T-cell (primary cell): ENCODE measurements around the gene NR1H4. TPM values are rescaled to one million over a fixed set of nuclear protein-coding genes. Genes with fewer than 3 reads are reported as not detected.
"Not testable (repeated sequence)": the region's sequence is repeated elsewhere in the genome, so short reads cannot be mapped to it uniquely, and the experiment has no call there.

Source experiments
- ATAC-seq, 4 experiments: fragments of 200-7000 bp in 3 of 4; fragments of 150-1000 bp in 1 of 4; cut with Tn5 transposase; replicated peaks in 1 of 4; 1 replicate in 3 of 4; 2 replicates in 1 of 4; pipeline ENCODE4 v1.10.0; 2021; ENCODE audit warnings: moderate library complexity in 3 of 4, mild to moderate bottlenecking in 2 of 4, moderate number of reproducible peaks in 1 of 4
- CTCF ChIA-PET, 2 donors: fragments of 300-600 bp; sonication (Branson Sonifier 250); formaldehyde crosslinking; loops; one replicate each; lab custom pipeline; 2022; ENCODE audit warnings: antibody characterized with exemption in 2 of 2; lab: Charles Lee
- POLR2A ChIA-PET, 2 donors: fragments of 300-600 bp; sonication (Branson Sonifier 250); formaldehyde crosslinking; loops; one replicate each; lab custom pipeline; 2022; ENCODE audit warnings: antibody characterized with exemption in 2 of 2; lab: Charles Lee
- DNase-seq, 35 experiments: peaks; one replicate each; pipeline versions ENCODE4 v3.0.0 to v3.0.0-alpha.2; 2013 to 2023
- H3K27ac ChIP-seq: one replicate; pipeline ENCODE4 v1.5.1; 2013; ENCODE audit warnings: low read length
- H3K27me3 ChIP-seq, 2 experiments: replicated peaks in 1 of 2; 1 replicate in 1 of 2; 2 replicates in 1 of 2; pipeline versions ENCODE4 v1.6.1 to v1.7.0; 2013; ENCODE audit warnings: low read length in 1 of 2, mixed read lengths in 1 of 2; ENCODE audit not compliant: control insufficient read depth in 2 of 2, insufficient read depth in 2 of 2; ENCODE audit errors: extremely low read depth in 1 of 2
- H3K36me3 ChIP-seq, 2 donors: 1 replicate in 1 of 2; 2 replicates in 1 of 2; pipeline versions ENCODE4 v1.6.1 to v1.7.0; 2013; ENCODE audit warnings: low read length in 1 of 2; ENCODE audit not compliant: control insufficient read depth in 2 of 2, insufficient read depth in 1 of 2; ENCODE audit errors: extremely low read depth in 1 of 2
- H3K4me1 ChIP-seq, 2 experiments: 1 replicate in 1 of 2; 2 replicates in 1 of 2; pipeline versions ENCODE4 v1.6.1 to v1.7.0; 2013; ENCODE audit warnings: low read length in 2 of 2, mixed read lengths in 1 of 2; ENCODE audit not compliant: insufficient read depth in 2 of 2, control insufficient read depth in 1 of 2; ENCODE audit errors: extremely low read depth in 1 of 2
- H3K4me3 ChIP-seq, 2 donors: 1 replicate in 1 of 2; 2 replicates in 1 of 2; pipeline versions ENCODE4 v1.5.1 to v1.7.0; 2013; ENCODE audit warnings: mild to moderate bottlenecking in 2 of 2, low read length in 1 of 2, moderate library complexity in 1 of 2; ENCODE audit not compliant: control insufficient read depth in 1 of 2; ENCODE audit errors: extremely low read depth in 1 of 2
- H3K9me3 ChIP-seq: 2 replicates; pipeline ENCODE4 v1.7.0; 2013
- H3K27ac Mint-ChIP-seq, 2 donors: one replicate each; pipeline ENCODE4 v1.8.0; 2020 to 2021; ENCODE audit warnings: mild to moderate bottlenecking in 2 of 2, mixed read lengths in 2 of 2
- H3K27me3 Mint-ChIP-seq, 2 donors: one replicate each; pipeline ENCODE4 v1.8.0; 2021 to 2022; ENCODE audit warnings: mixed read lengths in 2 of 2
- H3K36me3 Mint-ChIP-seq: one replicate; pipeline ENCODE4 v1.8.0; 2021; ENCODE audit warnings: mixed read lengths
- H3K4me1 Mint-ChIP-seq, 3 donors: one replicate each; pipeline ENCODE4 v1.8.0; 2020 to 2022; ENCODE audit warnings: mixed read lengths in 3 of 3, mild to moderate bottlenecking in 1 of 3
- H3K4me3 Mint-ChIP-seq, 3 donors: one replicate each; pipeline ENCODE4 v1.8.0; 2020 to 2022; ENCODE audit warnings: mild to moderate bottlenecking in 3 of 3, mixed read lengths in 3 of 3, moderate library complexity in 3 of 3
- H3K9me3 Mint-ChIP-seq, 3 donors: one replicate each; pipeline ENCODE4 v1.8.0; 2020 to 2022; ENCODE audit warnings: mixed read lengths in 3 of 3
- WGBS: methylation state at CpG from one replicate; pipeline ENCODE4 v1.1.5; 2013; ENCODE audit warnings: missing lambda C conversion rate; ENCODE audit not compliant: insufficient coverage; 5-methylcytosine and 5-hydroxymethylcytosine counted together
- total RNA-seq, 35 experiments: library from RNA in 6 of 35; stranded (reverse) in 6 of 35; fragments of 120-200 nt in 1 of 35; gene quantifications; one replicate each; pipeline versions ENCODE4 v1.2.1 to v1.2.4 and lab custom pipeline; 2013 to 2026

Gene NR1H4
- total RNA-seq, 5 donors from 2014 or later (not counting 1 experiment from before 2014, with no cell fraction given): not detected

DNA sequence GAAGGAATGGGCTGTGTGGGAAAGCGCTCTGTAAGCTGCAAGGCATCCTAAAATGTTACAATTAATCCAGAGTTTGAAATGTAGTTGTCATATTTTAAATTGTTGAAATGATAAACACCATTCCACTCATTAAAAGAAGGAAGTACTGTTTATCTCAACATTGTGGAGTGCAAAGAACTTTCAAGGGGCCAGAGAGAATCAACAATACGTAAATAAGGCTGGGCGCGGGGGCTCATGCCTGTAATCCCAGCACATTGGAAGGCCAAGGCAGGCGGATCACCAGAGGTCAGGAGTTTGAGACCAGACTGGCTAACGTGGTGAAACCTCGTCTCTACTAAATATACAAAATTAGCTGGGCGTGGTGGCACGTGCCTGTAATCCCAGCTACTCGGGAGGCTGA is 24.5 kb downstream of the NR1H4 start:
- H3K36me3 Mint-ChIP-seq: no peaks in the 10 kb centered on the region
- no peaks in the 10 kb centered on the region for H3K36me3 ChIP-seq
- H3K9me3 ChIP-seq: no peaks in the 10 kb centered on the region
- H3K4me1 ChIP-seq: no peaks in the 10 kb centered on the region
- no peak overlapping the region for H3K27ac ChIP-seq
- no peaks in the 10 kb centered on the region for H3K9me3 Mint-ChIP-seq
- no peaks in the 10 kb centered on the region for H3K4me1 Mint-ChIP-seq
- WGBS: 88% methylated on average over 4 of the region's 10 CpGs
- DNase-seq (no peak), ATAC-seq (no peak)
- no peaks in the 10 kb centered on the region for H3K27me3 ChIP-seq
- no peak overlapping the region for H3K27ac Mint-ChIP-seq
- ChIA-PET POLR2A (no interaction called here), CTCF (no interaction called here)
- no peak overlapping the region for H3K4me3 ChIP-seq
- peaks cover 5 to 6% of the 10 kb centered on the region in 2 donors for H3K27me3 Mint-ChIP-seq
- no peak overlapping the region for H3K4me3 Mint-ChIP-seq

DNA sequence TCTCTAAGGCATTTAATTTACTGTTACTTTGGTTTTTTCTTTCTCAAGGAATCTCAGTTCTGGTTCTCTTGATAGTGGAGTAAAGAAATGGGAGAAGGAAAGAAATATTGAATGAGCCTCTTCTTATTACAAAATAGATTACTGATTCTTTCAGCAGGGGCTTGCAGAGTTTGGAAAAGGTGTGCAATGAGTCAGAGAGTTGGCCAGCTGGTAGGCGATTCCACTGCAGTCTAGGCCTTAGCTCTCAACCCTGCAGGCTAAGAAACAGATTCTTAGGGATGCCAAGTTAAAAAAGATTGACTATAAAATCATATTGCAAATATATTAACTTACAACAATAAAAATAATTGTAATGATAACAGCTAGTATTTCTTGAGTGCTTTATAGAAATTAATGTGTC is 25.8 kb downstream of the NR1H4 start:
- no CpG with 5 or more reads among the region's 1 CpG for WGBS
- peaks cover 5 to 6% of the 10 kb centered on the region in 2 donors for H3K27me3 Mint-ChIP-seq
- Histone ChIP-seq H3K9me3 (no peaks in the 10 kb centered on the region), H3K27me3 (no peaks in the 10 kb centered on the region), H3K4me1 (no peaks in the 10 kb centered on the region), H3K36me3 (no peaks in the 10 kb centered on the region), H3K27ac (no peak overlapping the region), H3K4me3 (no peak overlapping the region)
- no peaks in the 10 kb centered on the region for H3K4me1 Mint-ChIP-seq
- H3K27ac Mint-ChIP-seq: no peak overlapping the region
- no peaks in the 10 kb centered on the region for H3K9me3 Mint-ChIP-seq
- H3K4me3 Mint-ChIP-seq: no peak overlapping the region
- ChIA-PET POLR2A (no interaction called here), CTCF (no interaction called here)
- DNase-seq (no peak), ATAC-seq (no peak)
- H3K36me3 Mint-ChIP-seq: no peaks in the 10 kb centered on the region

GRCh38 chr12:100502718-100503117 is 29.1 kb downstream of the NR1H4 start:
- H3K4me3 Mint-ChIP-seq, CTCF ChIA-PET, H3K9me3 Mint-ChIP-seq, H3K4me1 ChIP-seq, H3K4me1 Mint-ChIP-seq, POLR2A ChIA-PET, H3K4me3 ChIP-seq, H3K27me3 ChIP-seq, ATAC-seq, H3K36me3 ChIP-seq, H3K27me3 Mint-ChIP-seq, H3K27ac Mint-ChIP-seq, DNase-seq, H3K36me3 Mint-ChIP-seq, H3K27ac ChIP-seq, H3K9me3 ChIP-seq: not testable (repeated sequence)
- WGBS: 100% methylated on average over 1 of the region's 4 CpGs

GRCh38 chr12:100503228-100503628 is 29.6 kb downstream of the NR1H4 start:
- no peak for DNase-seq
- no peak for ATAC-seq
- Histone ChIP-seq H3K9me3 (no peaks in the 10 kb centered on the region), H3K4me3 (no peak overlapping the region), H3K36me3 (no peaks in the 10 kb centered on the region), H3K4me1 (no peaks in the 10 kb centered on the region), H3K27ac (no peak overlapping the region), H3K27me3 (no peaks in the 10 kb centered on the region)
- 20% methylated on average over 1 of the region's 6 CpGs for WGBS
- Mint-ChIP-seq H3K36me3 (no peaks in the 10 kb centered on the region), H3K4me1 (no peaks in the 10 kb centered on the region), H3K27ac (no peak overlapping the region), H3K4me3 (no peak overlapping the region), H3K9me3 (no peaks in the 10 kb centered on the region), H3K27me3 (peaks cover 3 to 5% of the 10 kb centered on the region in 2 donors)
- CTCF ChIA-PET: no interaction called here
- POLR2A ChIA-PET: no interaction called here

GRCh38 chr12:100504804-100505203 is 31.1 kb downstream of the NR1H4 start:
- 60% methylated on average over 1 of the region's 1 CpG for WGBS
- Histone ChIP-seq H3K36me3 (no peaks in the 10 kb centered on the region), H3K4me3 (no peak overlapping the region), H3K9me3 (no peaks in the 10 kb centered on the region), H3K27me3 (no peaks in the 10 kb centered on the region), H3K27ac (no peak overlapping the region), H3K4me1 (no peaks in the 10 kb centered on the region)
- H3K27me3 Mint-ChIP-seq: peaks cover 3 to 5% of the 10 kb centered on the region in 2 donors
- H3K36me3 Mint-ChIP-seq: no peaks in the 10 kb centered on the region
- ATAC-seq: no peak
- H3K4me3 Mint-ChIP-seq: no peak overlapping the region
- CTCF ChIA-PET: no interaction called here
- POLR2A ChIA-PET: no interaction called here
- no peaks in the 10 kb centered on the region for H3K4me1 Mint-ChIP-seq
- H3K9me3 Mint-ChIP-seq: no peaks in the 10 kb centered on the region
- no peak overlapping the region for H3K27ac Mint-ChIP-seq
- DNase-seq: no peak

GRCh38 chr12:100508751-100509150 is 35.1 kb downstream of the NR1H4 start:
- Mint-ChIP-seq H3K4me1 (no peaks in the 10 kb centered on the region), H3K27ac (no peak overlapping the region), H3K4me3 (no peak overlapping the region), H3K9me3 (no peaks in the 10 kb centered on the region), H3K27me3 (peaks cover 2 to 3% of the 10 kb centered on the region in 2 donors), H3K36me3 (no peaks in the 10 kb centered on the region)
- Histone ChIP-seq H3K36me3 (no peaks in the 10 kb centered on the region), H3K27me3 (peaks cover 0 to 2% of the 10 kb centered on the region in 2 experiments), H3K4me3 (no peak overlapping the region), H3K9me3 (no peaks in the 10 kb centered on the region), H3K27ac (no peak overlapping the region), H3K4me1 (no peaks in the 10 kb centered on the region)
- ChIA-PET CTCF (no interaction called here), POLR2A (no interaction called here)
- no peak for ATAC-seq
- DNase-seq: no peak
- 80% methylated on average over 1 of the region's 4 CpGs for WGBS

- Mint-ChIP-seq H3K4me3 (no peak overlapping the region), H3K9me3 (peaks cover 4 to 5% (median 5%) of the 10 kb centered on the region in 3 donors), H3K4me1 (no peaks in the 10 kb centered on the region), H3K36me3 (no peaks in the 10 kb centered on the region), H3K27ac (no peak overlapping the region), H3K27me3 (peaks cover 0 to 7% of the 10 kb centered on the region in 2 donors)
- no peak overlapping the region for H3K4me3 ChIP-seq
- ChIA-PET POLR2A (no interaction called here), CTCF (no interaction called here)
- WGBS: no CpG with 5 or more reads among the region's 3 CpGs
- no peak for ATAC-seq
- H3K9me3 ChIP-seq: no peaks in the 10 kb centered on the region
- peaks cover 0 to 2% of the 10 kb centered on the region in 2 experiments for H3K27me3 ChIP-seq
- no peaks in the 10 kb centered on the region for H3K4me1 ChIP-seq
- H3K27ac ChIP-seq: no peak overlapping the region
- no peaks in the 10 kb centered on the region for H3K36me3 ChIP-seq
- DNase-seq: no peak
Observed at GRCh38 chr12:100512692-100513091, 39.0 kb downstream of the NR1H4 start.
